Osteoblast (primary cell): ENCODE measurements around the gene IER2. TPM values are rescaled to one million over a fixed set of nuclear protein-coding genes. Genes with fewer than 3 reads are reported as not detected.

Source experiments
- DNase-seq: peaks from one replicate; pipeline ENCODE4 v3.0.0; 2011; ENCODE audit warnings: low spot score, mixed read lengths; ENCODE audit not compliant: insufficient read length; ENCODE audit errors: missing footprints
- H2AFZ ChIP-seq: 2 replicates; pipeline ENCODE4 v1.6.0; 2011; ENCODE audit warnings: mild to moderate bottlenecking, low read length
- H3K27ac ChIP-seq: 2 replicates; pipeline ENCODE4 v1.5.1; 2011; ENCODE audit warnings: mild to moderate bottlenecking, low read depth, low read length, moderate library complexity
- H3K27me3 ChIP-seq: 2 replicates; pipeline ENCODE4 v1.6.0; 2012; ENCODE audit warnings: mild to moderate bottlenecking, control low read depth, inconsistent platforms, low read length, moderate library complexity; ENCODE audit not compliant: insufficient read depth
- H3K36me3 ChIP-seq: 2 replicates; pipeline ENCODE4 v1.5.1; 2011; ENCODE audit warnings: mild to moderate bottlenecking, low read length, control low read depth, moderate library complexity; ENCODE audit not compliant: insufficient read depth
- H3K4me1 ChIP-seq: 2 replicates; pipeline ENCODE4 v1.5.1; 2011; ENCODE audit warnings: mild to moderate bottlenecking, low read length, control low read depth, moderate library complexity; ENCODE audit not compliant: insufficient read depth
- H3K4me2 ChIP-seq: 2 replicates; pipeline ENCODE4 v1.6.0; 2011; ENCODE audit warnings: mild to moderate bottlenecking, low read length; ENCODE audit not compliant: insufficient read depth
- H3K4me3 ChIP-seq: fragments of 200-600 bp; sonication (generic); 3 replicates; pipeline ENCODE4 v1.5.1; 2012; ENCODE audit warnings: mild to moderate bottlenecking, low read length, inconsistent platforms; ENCODE audit not compliant: insufficient read depth
- H3K79me2 ChIP-seq: 2 replicates; pipeline ENCODE4 v1.6.0; 2012; ENCODE audit warnings: mild to moderate bottlenecking, low read length, control low read depth, inconsistent platforms; ENCODE audit not compliant: insufficient read depth
- H3K9me3 ChIP-seq: 2 replicates; pipeline ENCODE4 v1.5.1; 2011; ENCODE audit warnings: low read depth, low read length, control low read depth
- H4K20me1 ChIP-seq: 2 replicates; pipeline ENCODE4 v1.6.0; 2012; ENCODE audit warnings: mild to moderate bottlenecking, low read length, control low read depth; ENCODE audit not compliant: insufficient read depth
- total RNA-seq: library from RNA; depleted of rRNA; stranded (reverse); fragments of >200 nt; gene quantifications from 2 replicates; pipeline ENCODE4 v1.2.3, GENCODE V29; 2012
- TF ChIP-seq, protein P1 (sequence below): IDR thresholded peaks from 2 replicates; pipeline ENCODE4 v1.5.1; 2011; ENCODE audit warnings: mild to moderate bottlenecking, low read depth, low read length, moderate library complexity; ENCODE audit errors: extremely low read depth

Gene IER2
- total RNA-seq, 1 donor: 14.8 TPM

DNA sequence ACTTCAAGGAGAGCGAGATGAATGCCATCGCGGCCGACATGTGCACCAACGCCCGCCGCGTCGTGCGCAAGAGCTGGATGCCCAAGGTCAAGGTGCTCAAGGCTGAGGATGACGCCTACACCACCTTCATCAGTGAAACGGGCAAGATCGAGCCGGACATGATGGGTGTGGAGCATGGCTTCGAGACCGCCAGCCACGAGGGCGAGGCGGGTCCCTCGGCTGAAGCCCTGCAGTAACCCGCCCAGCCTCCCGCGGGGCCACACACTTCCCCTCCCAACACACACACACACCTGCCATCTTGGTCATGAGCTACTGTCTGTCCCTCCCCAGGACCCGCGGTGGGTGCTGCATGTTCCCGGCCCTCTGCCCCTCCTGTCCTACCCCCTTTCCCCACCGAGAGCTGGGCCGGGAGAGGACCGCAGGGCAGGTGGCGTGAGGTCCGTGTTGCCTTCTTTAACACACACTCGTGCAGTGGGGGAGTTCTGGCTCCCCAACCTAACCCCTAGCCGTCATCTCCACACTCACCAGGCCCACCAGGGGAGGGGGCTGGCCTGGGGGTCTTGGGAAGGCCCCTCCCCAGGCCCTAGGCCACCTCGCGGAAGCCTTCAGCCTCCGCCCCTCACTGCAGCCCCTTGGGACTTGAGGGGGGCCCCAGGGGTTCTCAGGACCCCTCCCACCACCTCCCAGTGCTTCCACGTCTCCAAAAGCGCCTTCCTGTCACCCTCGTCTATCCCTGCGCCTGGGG lies 11.9 kb upstream of the IER2 start:
- Histone ChIP-seq H3K4me3 (no peak overlapping the region), H3K9me3 (no peaks in the 10 kb centered on the region), H3K27ac (no peak overlapping the region), H2AFZ (no peak overlapping the region), H3K27me3 (no peaks in the 10 kb centered on the region), H3K79me2 (peaks cover 55% of the 10 kb centered on the region), H3K36me3 (peaks cover 40% of the 10 kb centered on the region), H3K4me2 (no peak overlapping the region), H4K20me1 (peaks cover 24% of the 10 kb centered on the region), H3K4me1 (peaks cover 21% of the 10 kb centered on the region)
- peak; percentile 74 for DNase-seq
- TF ChIP-seq, protein P1, sequence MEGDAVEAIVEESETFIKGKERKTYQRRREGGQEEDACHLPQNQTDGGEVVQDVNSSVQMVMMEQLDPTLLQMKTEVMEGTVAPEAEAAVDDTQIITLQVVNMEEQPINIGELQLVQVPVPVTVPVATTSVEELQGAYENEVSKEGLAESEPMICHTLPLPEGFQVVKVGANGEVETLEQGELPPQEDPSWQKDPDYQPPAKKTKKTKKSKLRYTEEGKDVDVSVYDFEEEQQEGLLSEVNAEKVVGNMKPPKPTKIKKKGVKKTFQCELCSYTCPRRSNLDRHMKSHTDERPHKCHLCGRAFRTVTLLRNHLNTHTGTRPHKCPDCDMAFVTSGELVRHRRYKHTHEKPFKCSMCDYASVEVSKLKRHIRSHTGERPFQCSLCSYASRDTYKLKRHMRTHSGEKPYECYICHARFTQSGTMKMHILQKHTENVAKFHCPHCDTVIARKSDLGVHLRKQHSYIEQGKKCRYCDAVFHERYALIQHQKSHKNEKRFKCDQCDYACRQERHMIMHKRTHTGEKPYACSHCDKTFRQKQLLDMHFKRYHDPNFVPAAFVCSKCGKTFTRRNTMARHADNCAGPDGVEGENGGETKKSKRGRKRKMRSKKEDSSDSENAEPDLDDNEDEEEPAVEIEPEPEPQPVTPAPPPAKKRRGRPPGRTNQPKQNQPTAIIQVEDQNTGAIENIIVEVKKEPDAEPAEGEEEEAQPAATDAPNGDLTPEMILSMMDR: no peak

DNA sequence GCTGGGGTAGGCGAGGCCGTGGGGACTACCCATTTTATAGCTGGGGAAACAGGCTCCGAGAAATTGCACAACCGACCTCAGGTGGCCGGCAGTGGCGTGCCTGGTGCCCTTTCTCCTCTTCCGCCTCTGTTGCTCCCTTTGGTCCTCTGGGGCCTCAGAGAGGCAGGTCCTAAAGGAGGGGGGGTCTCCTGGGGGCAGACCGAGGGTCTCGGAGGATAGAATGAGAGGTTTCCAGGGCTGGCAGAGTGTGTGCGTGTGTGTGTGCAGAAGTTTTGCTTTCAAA lies 11.4 kb upstream of the IER2 start:
- H3K36me3 ChIP-seq: peaks cover 37% of the 10 kb centered on the region
- no peaks in the 10 kb centered on the region for H3K9me3 ChIP-seq
- no peak overlapping the region for H2AFZ ChIP-seq
- no peak overlapping the region for H3K4me3 ChIP-seq
- H3K27me3 ChIP-seq: no peaks in the 10 kb centered on the region
- H4K20me1 ChIP-seq: peaks cover 19% of the 10 kb centered on the region
- peak; percentile 29 for DNase-seq
- H3K27ac ChIP-seq: no peak overlapping the region
- TF ChIP-seq, protein P1: no peak
- peaks cover 21% of the 10 kb centered on the region for H3K4me1 ChIP-seq
- peaks cover 50% of the 10 kb centered on the region for H3K79me2 ChIP-seq
- no peak overlapping the region for H3K4me2 ChIP-seq

DNA sequence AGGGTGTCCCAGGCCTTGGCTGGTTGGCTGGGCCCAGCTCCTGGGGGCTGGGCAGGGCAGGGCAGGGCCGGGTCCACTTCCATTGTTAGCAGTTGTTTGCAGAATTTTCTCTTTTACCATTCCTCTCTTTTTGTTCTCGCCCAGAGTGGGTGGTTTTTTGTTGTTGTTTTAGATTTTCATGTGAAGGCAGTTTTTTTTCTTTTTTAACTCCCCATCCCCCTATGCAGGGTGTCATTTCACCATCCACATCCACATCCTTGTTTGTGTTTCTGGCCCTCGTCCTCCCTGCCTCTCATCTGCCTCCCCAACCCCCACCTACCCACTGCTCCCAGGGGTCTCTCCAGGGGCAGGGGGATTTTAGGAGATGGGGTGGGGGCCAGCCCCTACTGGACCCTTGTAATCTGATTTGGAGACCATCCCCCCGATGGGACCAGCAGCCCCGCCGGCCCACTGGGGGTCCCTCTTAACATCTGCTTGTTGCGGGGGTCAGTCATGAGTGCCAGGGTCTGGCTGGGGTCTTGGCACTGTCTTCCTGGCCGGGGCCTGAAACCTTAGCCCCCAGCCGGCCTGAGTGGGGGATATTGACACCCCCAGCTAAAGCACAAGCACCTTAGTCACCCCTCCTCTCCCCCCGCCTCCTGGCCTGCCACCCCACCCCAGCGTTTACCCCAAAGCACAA lies 10.4 kb upstream of the IER2 start:
- DNase-seq: peak; percentile 84

More for the DNA sequence above, 10.4 kb upstream of the IER2 start:
- TF ChIP-seq, protein P1: no peak
- Histone ChIP-seq H3K27me3 (no peaks in the 10 kb centered on the region), H3K36me3 (peaks cover 37% of the 10 kb centered on the region), H4K20me1 (peaks cover 11% of the 10 kb centered on the region), H3K79me2 (peaks cover 48% of the 10 kb centered on the region), H3K9me3 (no peaks in the 10 kb centered on the region), H3K4me3 (no peak overlapping the region), H2AFZ (no peak overlapping the region), H3K4me2 (no peak overlapping the region), H3K4me1 (peaks cover 13% of the 10 kb centered on the region), H3K27ac (no peak overlapping the region)
